HepG2 (cell line): ENCODE results near the gene BPI. TPM values are rescaled to one million over a fixed set of nuclear protein-coding genes. Genes with fewer than 3 reads are reported as not detected.

ENCODE experiments used
- ATAC-seq: fragments of 200-7000 bp; cut with Tn5 transposase; 3 replicates; pipeline ENCODE4 v1.9.1; 2020; ENCODE audit warnings: mild to moderate bottlenecking, moderate library complexity
- BruUV-seq: library from RNA; stranded (reverse); fragments of 400-500 nt; replicated peaks from 2 replicates; lab custom pipeline; 2021; lab: Mats Ljungman, UMichigan
- CTCF ChIA-PET: fragments of 300-600 bp; formaldehyde crosslinking; extraction: SDS; loops from one replicate; lab custom pipeline; 2021; ENCODE audit warnings: low total read pairs, inconsistent platforms, low intra/inter-chr PET ratio; lab: Yijun Ruan, JAX
- POLR2A ChIA-PET: fragments of 350-600 bp; sonication (Branson Sonifier 250); formaldehyde crosslinking; loops from one replicate; lab custom pipeline; 2020; ENCODE audit warnings: antibody characterized with exemption, inconsistent platforms; lab: Yijun Ruan, JAX
- DNase-seq: peaks from one replicate; pipeline ENCODE4 v3.0.0-alpha.2; 2015; ENCODE audit warnings: low spot score
- FAIRE-seq: peaks from 3 replicates; lab custom pipeline; 2011; peaks lifted over from hg19 to GRCh38; lab: Jason Lieb, UNC
- H2AFZ ChIP-seq: one replicate; pipeline ENCODE4 v1.6.1; 2011; ENCODE audit warnings: low read length, inconsistent platforms
- H3K27ac ChIP-seq: fragments of 300-600 bp; 3 replicates; pipeline ENCODE4 v1.8.0; 2011; ENCODE audit warnings: mixed run types, mild to moderate bottlenecking, mixed read lengths, low read length, inconsistent platforms; ENCODE audit not compliant: insufficient read depth; ENCODE audit errors: extremely low read length
- H3K27me3 ChIP-seq, 2 experiments: fragments of 200-600 bp in 1 of 2; 2 replicates in 1 of 2; 3 replicates in 1 of 2; pipeline versions ENCODE4 v1.6.0 to v1.8.0; 2011; ENCODE audit warnings: low read length in 2 of 2, mild to moderate bottlenecking in 2 of 2, moderate library complexity in 2 of 2, inconsistent platforms in 1 of 2; ENCODE audit not compliant: insufficient read depth in 2 of 2, control insufficient read depth in 1 of 2
- H3K36me3 ChIP-seq, 2 experiments: fragments of 200-600 bp in 1 of 2; replicated peaks in 1 of 2; 2 replicates in 1 of 2; 3 replicates in 1 of 2; pipeline versions ENCODE4 v1.5.1 to v1.8.0; 2011; ENCODE audit warnings: low read length in 2 of 2, inconsistent platforms in 1 of 2; ENCODE audit not compliant: insufficient read depth in 2 of 2, control insufficient read depth in 1 of 2
- H3K4me1 ChIP-seq: 2 replicates; pipeline ENCODE4 v1.5.1; 2012; ENCODE audit warnings: low read length, inconsistent platforms; ENCODE audit not compliant: insufficient read depth
- H3K4me2 ChIP-seq: 2 replicates; pipeline ENCODE4 v1.6.0; 2011; ENCODE audit warnings: low read depth, low read length, inconsistent platforms
- H3K4me3 ChIP-seq, 3 experiments: fragments of 200-600 bp in 1 of 3; sonication (generic), shearing (Covaris generic) in 1 of 3; replicated peaks in 1 of 3; 2 replicates each; pipeline ENCODE4 v1.5.1; 2011 to 2016; ENCODE audit warnings: low read length in 3 of 3, inconsistent platforms in 2 of 3, low read depth in 2 of 3, mild to moderate bottlenecking in 2 of 3, control low read depth in 1 of 3, mixed read lengths in 1 of 3; ENCODE audit not compliant: insufficient read depth in 1 of 3
- H3K79me2 ChIP-seq: one replicate; pipeline ENCODE4 v1.6.1; 2011; ENCODE audit warnings: low read length, inconsistent platforms; ENCODE audit not compliant: insufficient read depth
- H3K9ac ChIP-seq: 2 replicates; pipeline ENCODE4 v1.6.0; 2011; ENCODE audit warnings: mild to moderate bottlenecking, low read depth, low read length, inconsistent platforms; ENCODE audit not compliant: insufficient read depth
- H3K9me3 ChIP-seq: 2 replicates; pipeline ENCODE4 v1.5.1; 2012; ENCODE audit warnings: mild to moderate bottlenecking, low read length
- H4K20me1 ChIP-seq: 2 replicates; pipeline ENCODE4 v1.6.0; 2011; ENCODE audit warnings: inconsistent platforms, mild to moderate bottlenecking, low read length, moderate library complexity; ENCODE audit not compliant: insufficient read depth
- BORCS8-MEF2B ChIP-seq: sonication (generic); formaldehyde crosslinking; IDR thresholded peaks from 2 replicates; pipeline ENCODE4 v1.8.0; 2022; ENCODE audit warnings: mild to moderate bottlenecking, missing genetic modification reagents
- CAMTA2 ChIP-seq: sonication (generic); formaldehyde crosslinking; IDR thresholded peaks from 2 replicates; pipeline ENCODE4 v1.4.0; 2020; ENCODE audit warnings: mild to moderate bottlenecking, missing genetic modification reagents, borderline replicate concordance
- CERS6 ChIP-seq: sonication (generic); formaldehyde crosslinking; IDR thresholded peaks from 2 replicates; pipeline ENCODE4 v1.5.0; 2020; ENCODE audit warnings: missing genetic modification reagents
- PAX8 ChIP-seq: sonication (generic); formaldehyde crosslinking; IDR thresholded peaks from 2 replicates; pipeline ENCODE4 v1.8.0; 2022; ENCODE audit warnings: mild to moderate bottlenecking, missing genetic modification reagents, borderline replicate concordance
- STAG1 ChIP-seq: sonication (generic); formaldehyde crosslinking; IDR thresholded peaks from 2 replicates; pipeline ENCODE4 v1.4.0; 2020; ENCODE audit warnings: missing genetic modification reagents
- ZNF543 ChIP-seq: sonication (generic); formaldehyde crosslinking; IDR thresholded peaks from 2 replicates; pipeline ENCODE4 v1.4.0; 2020; ENCODE audit warnings: mild to moderate bottlenecking, missing genetic modification reagents
- WGBS: methylation state at CpG from one replicate; pipeline ENCODE4 v1.1.6; 2017; ENCODE audit warnings: low lambda C conversion rate; 5-methylcytosine and 5-hydroxymethylcytosine counted together
- in situ Hi-C: cut with HindIII; loops from 2 replicates; pipeline ENCODE4 v1.10.0; 2017; ENCODE audit warnings: low pct_unique_long_range_greater_than_20kb; ENCODE audit not compliant: extremely low pct_ligation_motif_present
- intact Hi-C: fragments of 100-400 bp; cut with micrococcal nuclease; formaldehyde crosslinking; loops from one replicate; pipeline ENCODE4 v1.10.0; 2022; ENCODE audit not compliant: unreplicated experiment
- polyA plus RNA-seq, 8 experiments: library from polyadenylated mRNA; depleted of rRNA in 3 of 8; stranded (reverse) in 7 of 8; unstranded in 1 of 8; fragments of >200 nt; fragmentation: Illumina TruSeq in 4 of 8; extraction: Trizol in 4 of 8; gene quantifications; 2 replicates each; pipeline versions ENCODE4 v1.2.1 to v1.2.3, GENCODE V29; 2011 to 2016; ENCODE audit warnings: low read depth in 4 of 8, missing spikeins in 1 of 8, mixed read lengths in 1 of 8; ENCODE audit not compliant: insufficient read depth in 1 of 8
- total RNA-seq, 5 experiments: library from RNA; depleted of rRNA; stranded (reverse); fragments of >200 nt; fragmentation: Illumina TruSeq; extraction: Trizol; gene quantifications; 2 replicates each; pipeline ENCODE4 v1.2.3, GENCODE V29; 2016; ENCODE audit warnings: low read depth in 1 of 5
- TF ChIP-seq, protein P1 (sequence below): sonication (generic); formaldehyde crosslinking; IDR thresholded peaks from 2 replicates; pipeline ENCODE4 v1.4.0; 2020; ENCODE audit warnings: mild to moderate bottlenecking, missing genetic modification reagents
- TF ChIP-seq, protein P2 (sequence below): IDR thresholded peaks from 2 replicates; pipeline ENCODE4 v1.6.1; 2012; ENCODE audit warnings: low read length, improper control_type of control experiment

The BPI gene
- total and polyA plus RNA-seq, 2 of the 13 experiments (the other 11 are each of a cell fraction or from before 2014, with no cell fraction given) = not detected

- no peaks in the 10 kb centered on the region; a peak in 2 of 5 replicates for H3K27me3 ChIP-seq
- no peaks in the 10 kb centered on the region for H4K20me1 ChIP-seq
- no peak for DNase-seq
- in situ Hi-C loops (no loop called here), intact Hi-C loops (no loop called here)
- H3K27ac ChIP-seq = no peak overlapping the region
- no peak overlapping the region for H2AFZ ChIP-seq
- POLR2A ChIA-PET = no interaction called here
- CTCF ChIA-PET = no interaction called here
- no peak overlapping the region for H3K9ac ChIP-seq
- WGBS = 61% methylated on average over 11 of the region's 11 CpGs
- no peaks in the 10 kb centered on the region for H3K36me3 ChIP-seq
- H3K4me2 ChIP-seq = no peak overlapping the region
- ATAC-seq = no peak
- no TSS peak for BruUV-seq
- H3K4me1 ChIP-seq = no peaks in the 10 kb centered on the region
- H3K4me3 ChIP-seq = no peak overlapping the region
- H3K79me2 ChIP-seq = no peaks in the 10 kb centered on the region
- H3K9me3 ChIP-seq = no peaks in the 10 kb centered on the region
- no peak for FAIRE-seq
- TF ChIP-seq STAG1 (CRISPR knock-in tag) (no peak), BORCS8-MEF2B (CRISPR knock-in tag) (no peak), CERS6 (CRISPR knock-in tag) (no peak), CAMTA2 (CRISPR knock-in tag) (no peak), ZNF543 (CRISPR knock-in tag) (no peak), PAX8 (CRISPR knock-in tag) (no peak)
- TF ChIP-seq, protein P1, sequence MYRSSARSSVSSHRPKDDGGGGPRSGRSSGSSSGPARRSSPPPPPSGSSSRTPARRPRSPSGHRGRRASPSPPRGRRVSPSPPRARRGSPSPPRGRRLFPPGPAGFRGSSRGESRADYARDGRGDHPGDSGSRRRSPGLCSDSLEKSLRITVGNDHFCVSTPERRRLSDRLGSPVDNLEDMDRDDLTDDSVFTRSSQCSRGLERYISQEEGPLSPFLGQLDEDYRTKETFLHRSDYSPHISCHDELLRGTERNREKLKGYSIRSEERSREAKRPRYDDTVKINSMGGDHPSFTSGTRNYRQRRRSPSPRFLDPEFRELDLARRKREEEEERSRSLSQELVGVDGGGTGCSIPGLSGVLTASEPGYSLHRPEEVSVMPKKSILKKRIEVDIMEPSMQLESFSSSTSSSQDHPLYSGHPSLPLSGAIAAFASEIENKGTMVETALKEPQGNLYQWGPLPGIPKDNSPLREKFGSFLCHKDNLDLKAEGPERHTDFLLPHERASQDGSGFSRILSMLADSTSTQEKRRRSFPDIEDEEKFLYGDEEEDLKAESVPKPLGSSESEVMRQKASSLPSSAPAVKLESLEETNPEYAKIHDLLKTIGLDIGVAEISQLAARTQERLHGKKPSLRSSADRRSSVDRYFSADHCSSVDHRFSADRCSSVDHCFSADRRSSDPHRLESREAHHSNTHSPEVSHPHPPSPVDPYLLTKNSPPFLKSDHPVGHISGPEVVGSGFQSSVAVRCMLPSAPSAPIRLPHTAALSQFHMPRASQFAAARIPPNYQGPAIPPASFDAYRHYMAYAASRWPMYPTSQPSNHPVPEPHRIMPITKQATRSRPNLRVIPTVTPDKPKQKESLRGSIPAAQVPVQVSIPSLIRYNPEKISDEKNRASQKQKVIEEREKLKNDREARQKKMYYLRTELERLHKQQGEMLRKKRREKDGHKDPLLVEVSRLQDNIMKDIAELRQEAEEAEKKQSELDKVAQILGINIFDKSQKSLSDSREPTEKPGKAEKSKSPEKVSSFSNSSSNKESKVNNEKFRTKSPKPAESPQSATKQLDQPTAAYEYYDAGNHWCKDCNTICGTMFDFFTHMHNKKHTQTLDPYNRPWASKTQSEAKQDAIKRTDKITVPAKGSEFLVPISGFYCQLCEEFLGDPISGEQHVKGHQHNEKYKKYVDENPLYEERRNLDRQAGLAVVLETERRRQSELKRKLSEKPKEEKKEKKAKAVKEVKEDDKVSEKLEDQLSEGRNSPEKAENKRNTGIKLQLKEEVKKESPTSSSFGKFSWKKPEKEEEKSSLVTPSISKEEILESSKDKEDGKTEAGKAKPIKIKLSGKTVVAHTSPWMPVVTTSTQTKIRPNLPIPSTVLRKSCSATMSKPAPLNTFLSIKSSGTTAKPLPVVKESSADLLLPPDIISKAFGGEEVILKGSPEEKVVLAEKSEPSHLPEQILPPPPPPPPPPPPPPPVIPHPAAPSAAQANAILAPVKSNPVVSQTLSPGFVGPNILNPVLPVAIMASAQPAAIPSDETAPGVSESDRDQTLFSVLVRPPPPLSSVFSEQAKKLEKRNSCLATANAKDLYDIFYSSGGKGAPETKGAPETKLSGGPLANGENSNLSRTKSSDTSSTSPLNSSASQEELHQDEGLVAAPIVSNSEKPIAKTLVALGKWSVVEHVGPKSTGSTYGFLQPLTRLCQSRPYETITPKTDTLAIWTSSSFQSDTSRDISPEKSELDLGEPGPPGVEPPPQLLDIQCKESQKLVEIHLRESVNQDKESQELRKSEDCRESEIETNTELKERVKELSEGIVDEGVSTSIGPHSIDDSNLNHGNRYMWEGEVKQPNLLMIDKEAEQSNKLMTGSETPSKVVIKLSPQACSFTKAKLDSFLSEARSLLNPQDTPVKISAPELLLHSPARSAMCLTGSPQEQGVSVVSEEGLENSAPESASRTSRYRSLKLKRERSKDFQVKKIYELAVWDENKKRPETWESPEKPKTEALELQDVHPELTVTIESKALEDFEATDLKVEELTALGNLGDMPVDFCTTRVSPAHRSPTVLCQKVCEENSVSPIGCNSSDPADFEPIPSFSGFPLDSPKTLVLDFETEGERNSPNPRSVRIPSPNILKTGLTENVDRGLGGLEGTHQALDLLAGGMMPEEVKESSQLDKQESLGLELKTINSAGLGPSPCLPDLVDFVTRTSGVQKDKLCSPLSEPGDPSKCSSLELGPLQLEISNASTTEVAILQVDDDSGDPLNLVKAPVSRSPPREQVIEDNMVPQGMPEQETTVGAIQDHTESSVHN (CRISPR knock-in tag) = no peak
- TF ChIP-seq, protein P2, sequence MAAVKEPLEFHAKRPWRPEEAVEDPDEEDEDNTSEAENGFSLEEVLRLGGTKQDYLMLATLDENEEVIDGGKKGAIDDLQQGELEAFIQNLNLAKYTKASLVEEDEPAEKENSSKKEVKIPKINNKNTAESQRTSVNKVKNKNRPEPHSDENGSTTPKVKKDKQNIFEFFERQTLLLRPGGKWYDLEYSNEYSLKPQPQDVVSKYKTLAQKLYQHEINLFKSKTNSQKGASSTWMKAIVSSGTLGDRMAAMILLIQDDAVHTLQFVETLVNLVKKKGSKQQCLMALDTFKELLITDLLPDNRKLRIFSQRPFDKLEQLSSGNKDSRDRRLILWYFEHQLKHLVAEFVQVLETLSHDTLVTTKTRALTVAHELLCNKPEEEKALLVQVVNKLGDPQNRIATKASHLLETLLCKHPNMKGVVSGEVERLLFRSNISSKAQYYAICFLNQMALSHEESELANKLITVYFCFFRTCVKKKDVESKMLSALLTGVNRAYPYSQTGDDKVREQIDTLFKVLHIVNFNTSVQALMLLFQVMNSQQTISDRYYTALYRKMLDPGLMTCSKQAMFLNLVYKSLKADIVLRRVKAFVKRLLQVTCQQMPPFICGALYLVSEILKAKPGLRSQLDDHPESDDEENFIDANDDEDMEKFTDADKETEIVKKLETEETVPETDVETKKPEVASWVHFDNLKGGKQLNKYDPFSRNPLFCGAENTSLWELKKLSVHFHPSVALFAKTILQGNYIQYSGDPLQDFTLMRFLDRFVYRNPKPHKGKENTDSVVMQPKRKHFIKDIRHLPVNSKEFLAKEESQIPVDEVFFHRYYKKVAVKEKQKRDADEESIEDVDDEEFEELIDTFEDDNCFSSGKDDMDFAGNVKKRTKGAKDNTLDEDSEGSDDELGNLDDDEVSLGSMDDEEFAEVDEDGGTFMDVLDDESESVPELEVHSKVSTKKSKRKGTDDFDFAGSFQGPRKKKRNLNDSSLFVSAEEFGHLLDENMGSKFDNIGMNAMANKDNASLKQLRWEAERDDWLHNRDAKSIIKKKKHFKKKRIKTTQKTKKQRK = no peak
Measured at GRCh38 chr20:38377039-38377685, 73.2 kb downstream of the BPI start.
